Stimulated activated CD8-positive, alpha-beta memory T cell treated with anti-CD3 and anti-CD28 coated beads, Interleukin-15, amount 100 ng/mL, for 24 hours (primary cell): Measurements from ENCODE around the gene GNG13.
"Not testable (repeated sequence)": the region's sequence is repeated elsewhere in the genome, so short reads cannot be mapped to it uniquely, and the experiment has no call there.

Experiments
- DNase-seq: peaks from one replicate; pipeline ENCODE4 v3.0.0-alpha.2; 2020; ENCODE audit warnings: low read depth

The GNG13 gene

GRCh38 chr16:799948-800833 is at the start of gene GNG13:
Gene GNG13 (minus strand): TSS chr16:800734. CDS start chr16:799077, 1,657 bp downstream.
- no peak for DNase-seq

GRCh38 chr16:848510-849253 is 48.1 kb upstream of the GNG13 start:
- DNase-seq: no peak

- no peak for DNase-seq
Measured at GRCh38 chr16:847681-848445, 47.3 kb upstream of the GNG13 start.

- no peak for DNase-seq
Measured at GRCh38 chr16:847151-847550, 46.6 kb upstream of the GNG13 start.

GRCh38 chr16:845351-845745 is 44.8 kb upstream of the GNG13 start:
- no peak for DNase-seq

GRCh38 chr16:844638-845350 is 44.3 kb upstream of the GNG13 start:
- no peak for DNase-seq

GRCh38 chr16:843771-844170 is 43.2 kb upstream of the GNG13 start:
- DNase-seq: no peak

- no peak for DNase-seq
Measured at GRCh38 chr16:842711-843560, 42.4 kb upstream of the GNG13 start.

- no peak for DNase-seq
Measured at GRCh38 chr16:842061-842476, 41.5 kb upstream of the GNG13 start.

- DNase-seq: no peak
Measured at GRCh38 chr16:841455-842060, 41.0 kb upstream of the GNG13 start.

GRCh38 chr16:840561-841454 is 40.3 kb upstream of the GNG13 start:
- DNase-seq: no peak

- no peak for DNase-seq
Measured at GRCh38 chr16:839643-840408, 39.3 kb upstream of the GNG13 start.

- no peak for DNase-seq
Measured at GRCh38 chr16:838741-839140, 38.2 kb upstream of the GNG13 start.

GRCh38 chr16:836822-837221 is 36.3 kb upstream of the GNG13 start:
- DNase-seq: not testable (repeated sequence)

GRCh38 chr16:836221-836620 is 35.7 kb upstream of the GNG13 start:
- DNase-seq: no peak

- no peak for DNase-seq
Measured at GRCh38 chr16:835373-835772, 34.8 kb upstream of the GNG13 start.

- DNase-seq: no peak
Measured at GRCh38 chr16:833411-833810, 32.9 kb upstream of the GNG13 start.

- DNase-seq: no peak
Measured at GRCh38 chr16:832652-833336, 32.3 kb upstream of the GNG13 start.
